Chondrocyte (in vitro differentiated cells): ENCODE results near the gene SLC38A7. TPM values are rescaled to one million over a fixed set of nuclear protein-coding genes. Genes with fewer than 3 reads are reported as not detected.

Source experiments
- DNase-seq: peaks from one replicate; pipeline ENCODE4 v3.0.0; 2021; ENCODE audit warnings: mixed read lengths, low spot score
- H3K27ac Mint-ChIP-seq: one replicate; pipeline ENCODE4 v1.8.0; 2021; ENCODE audit warnings: mild to moderate bottlenecking, moderate library complexity, mixed read lengths; ENCODE audit not compliant: unreplicated experiment
- H3K27me3 Mint-ChIP-seq: 2 replicates; pipeline ENCODE4 v1.8.0; 2021; ENCODE audit warnings: low read depth, mixed read lengths
- H3K36me3 Mint-ChIP-seq: 2 replicates; pipeline ENCODE4 v1.8.0; 2021; ENCODE audit warnings: low read depth, mixed read lengths
- H3K4me1 Mint-ChIP-seq: 2 replicates; pipeline ENCODE4 v1.8.0; 2021; ENCODE audit warnings: low read depth, mild to moderate bottlenecking, mixed read lengths
- H3K4me3 Mint-ChIP-seq: one replicate; pipeline ENCODE4 v1.8.0; 2021; ENCODE audit warnings: mild to moderate bottlenecking, moderate library complexity, mixed read lengths; ENCODE audit not compliant: unreplicated experiment
- H3K9me3 Mint-ChIP-seq: 2 replicates; pipeline ENCODE4 v1.8.0; 2021; ENCODE audit warnings: low read depth, mixed read lengths
- total RNA-seq: library from RNA; stranded (reverse); gene quantifications from 3 replicates; pipeline ENCODE4 v1.2.1, GENCODE V29; 2021
- TF ChIP-seq, protein P1 (sequence below): fragments of 200-600 bp; sonication (generic); IDR thresholded peaks from 2 replicates; pipeline ENCODE4 v1.5.0; 2021; ENCODE audit warnings: antibody characterized with exemption, mild to moderate bottlenecking, moderate library complexity

Gene SLC38A7
- total RNA-seq, 1 donor from 2014 or later = 45.1 TPM

DNA sequence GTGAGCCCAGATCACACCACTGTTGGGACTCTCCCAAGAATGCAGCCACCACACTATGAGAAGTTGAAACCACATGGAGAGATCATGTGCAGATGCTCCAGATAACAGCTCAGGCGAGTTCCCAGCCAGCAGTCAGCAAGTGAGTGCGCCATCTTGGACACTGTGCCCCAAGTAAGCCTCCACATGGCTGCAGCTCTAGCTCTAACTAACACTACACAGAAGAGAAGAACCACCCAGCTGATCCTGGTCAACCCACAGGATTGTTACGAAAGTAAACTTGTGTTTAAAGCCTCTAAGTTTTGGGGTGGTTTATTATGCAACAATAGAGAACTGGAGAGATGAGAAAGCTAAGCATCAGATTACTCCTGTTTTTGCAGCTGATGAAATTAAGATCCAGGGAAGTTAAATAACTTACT lies 25.8 kb downstream of the SLC38A7 start:
- H3K4me3 Mint-ChIP-seq = no peak overlapping the region
- TF ChIP-seq, protein P1, sequence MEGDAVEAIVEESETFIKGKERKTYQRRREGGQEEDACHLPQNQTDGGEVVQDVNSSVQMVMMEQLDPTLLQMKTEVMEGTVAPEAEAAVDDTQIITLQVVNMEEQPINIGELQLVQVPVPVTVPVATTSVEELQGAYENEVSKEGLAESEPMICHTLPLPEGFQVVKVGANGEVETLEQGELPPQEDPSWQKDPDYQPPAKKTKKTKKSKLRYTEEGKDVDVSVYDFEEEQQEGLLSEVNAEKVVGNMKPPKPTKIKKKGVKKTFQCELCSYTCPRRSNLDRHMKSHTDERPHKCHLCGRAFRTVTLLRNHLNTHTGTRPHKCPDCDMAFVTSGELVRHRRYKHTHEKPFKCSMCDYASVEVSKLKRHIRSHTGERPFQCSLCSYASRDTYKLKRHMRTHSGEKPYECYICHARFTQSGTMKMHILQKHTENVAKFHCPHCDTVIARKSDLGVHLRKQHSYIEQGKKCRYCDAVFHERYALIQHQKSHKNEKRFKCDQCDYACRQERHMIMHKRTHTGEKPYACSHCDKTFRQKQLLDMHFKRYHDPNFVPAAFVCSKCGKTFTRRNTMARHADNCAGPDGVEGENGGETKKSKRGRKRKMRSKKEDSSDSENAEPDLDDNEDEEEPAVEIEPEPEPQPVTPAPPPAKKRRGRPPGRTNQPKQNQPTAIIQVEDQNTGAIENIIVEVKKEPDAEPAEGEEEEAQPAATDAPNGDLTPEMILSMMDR = no peak
- no peak overlapping the region for H3K27ac Mint-ChIP-seq
- no peaks in the 10 kb centered on the region for H3K27me3 Mint-ChIP-seq
- peaks cover 4% of the 10 kb centered on the region for H3K4me1 Mint-ChIP-seq
- H3K9me3 Mint-ChIP-seq = no peaks in the 10 kb centered on the region
- no peak for DNase-seq
- no peaks in the 10 kb centered on the region for H3K36me3 Mint-ChIP-seq

DNA sequence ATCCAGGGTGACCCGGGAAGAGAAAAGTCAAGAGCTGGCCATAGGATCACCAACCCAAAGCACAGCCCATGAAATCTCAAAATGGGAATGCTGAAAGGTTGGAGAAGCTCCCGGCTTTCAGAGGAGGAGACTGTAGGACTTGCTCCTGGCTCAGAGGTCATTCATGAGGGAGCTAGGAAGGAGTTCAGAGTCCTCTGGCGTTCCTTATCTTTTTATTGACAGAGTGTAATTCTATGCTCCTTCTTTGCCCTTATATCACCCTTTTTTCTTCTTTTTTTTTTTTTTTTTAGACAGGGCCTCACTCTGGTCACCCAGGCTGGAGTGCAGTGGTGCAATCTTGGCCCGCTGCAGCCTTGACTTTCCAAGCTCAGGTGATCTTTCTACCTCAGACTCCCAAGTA lies 27.7 kb downstream of the SLC38A7 start:
- no peaks in the 10 kb centered on the region for H3K27me3 Mint-ChIP-seq
- no peak overlapping the region for H3K27ac Mint-ChIP-seq
- TF ChIP-seq, protein P1 = no peak
- H3K4me1 Mint-ChIP-seq = peaks cover 4% of the 10 kb centered on the region
- H3K9me3 Mint-ChIP-seq = no peaks in the 10 kb centered on the region
- no peak for DNase-seq
- no peak overlapping the region for H3K4me3 Mint-ChIP-seq
- H3K36me3 Mint-ChIP-seq = no peaks in the 10 kb centered on the region

DNA sequence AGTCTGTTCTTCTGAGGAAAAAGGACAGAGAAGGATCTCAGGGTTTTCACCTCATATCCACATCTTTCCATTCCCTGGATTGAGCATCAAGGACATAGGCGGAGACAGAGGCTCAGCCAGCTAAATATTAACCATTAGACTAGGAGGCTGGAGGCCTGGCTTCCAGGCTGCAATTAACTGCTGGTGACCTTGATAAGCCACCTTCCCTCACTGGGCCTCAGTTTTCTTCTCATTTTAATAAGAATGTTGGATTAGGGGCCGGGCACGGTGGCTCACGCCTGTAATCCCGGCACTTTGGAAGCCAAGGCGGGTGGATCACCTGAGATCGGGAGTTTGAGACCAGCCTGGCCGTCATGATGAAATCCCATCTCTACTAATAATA lies 29.4 kb downstream of the SLC38A7 start:
- Mint-ChIP-seq H3K9me3 (no peaks in the 10 kb centered on the region), H3K36me3 (no peaks in the 10 kb centered on the region), H3K27ac (no peak overlapping the region), H3K4me3 (no peak overlapping the region), H3K27me3 (no peaks in the 10 kb centered on the region), H3K4me1 (no peaks in the 10 kb centered on the region)
- TF ChIP-seq, protein P1 = no peak
- DNase-seq = no peak

DNA sequence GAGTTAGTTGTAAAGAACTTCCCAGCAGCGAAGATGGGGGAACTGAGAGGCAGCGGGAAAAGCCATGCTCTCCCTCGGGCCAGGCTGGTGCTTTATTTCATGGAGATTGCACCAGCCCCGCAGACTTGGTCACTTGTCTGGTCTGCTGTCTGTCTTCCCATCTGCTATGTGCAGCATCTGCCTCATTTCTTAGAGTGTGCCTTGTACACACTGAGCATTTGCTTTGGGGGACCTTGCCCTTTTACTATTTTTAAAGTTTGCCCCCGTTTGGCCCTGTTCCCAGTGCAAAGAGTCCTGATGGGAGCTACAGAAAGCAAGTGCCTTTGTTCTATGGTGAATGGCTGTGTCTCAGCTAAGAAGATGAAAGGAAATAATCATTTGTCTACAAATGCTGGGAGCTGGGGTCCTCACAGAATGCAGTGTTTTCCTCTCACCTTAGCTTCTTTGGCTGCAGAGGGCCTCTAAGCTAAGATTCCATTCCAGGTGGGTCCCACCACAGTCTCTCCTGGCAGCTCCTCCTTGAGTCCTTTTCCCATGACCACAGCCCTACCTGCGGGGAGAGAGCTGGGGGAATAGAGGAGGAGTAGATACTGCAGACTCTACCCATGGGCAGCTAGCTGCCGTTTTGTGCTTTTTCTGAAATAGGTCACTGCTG lies 29.9 kb downstream of the SLC38A7 start:
- no peaks in the 10 kb centered on the region for H3K27me3 Mint-ChIP-seq
- H3K36me3 Mint-ChIP-seq = no peaks in the 10 kb centered on the region
- H3K4me3 Mint-ChIP-seq = no peak overlapping the region
- no peaks in the 10 kb centered on the region for H3K4me1 Mint-ChIP-seq
- TF ChIP-seq, protein P1 = no peak
- no peaks in the 10 kb centered on the region for H3K9me3 Mint-ChIP-seq
- no peak for DNase-seq
- no peak overlapping the region for H3K27ac Mint-ChIP-seq

DNA sequence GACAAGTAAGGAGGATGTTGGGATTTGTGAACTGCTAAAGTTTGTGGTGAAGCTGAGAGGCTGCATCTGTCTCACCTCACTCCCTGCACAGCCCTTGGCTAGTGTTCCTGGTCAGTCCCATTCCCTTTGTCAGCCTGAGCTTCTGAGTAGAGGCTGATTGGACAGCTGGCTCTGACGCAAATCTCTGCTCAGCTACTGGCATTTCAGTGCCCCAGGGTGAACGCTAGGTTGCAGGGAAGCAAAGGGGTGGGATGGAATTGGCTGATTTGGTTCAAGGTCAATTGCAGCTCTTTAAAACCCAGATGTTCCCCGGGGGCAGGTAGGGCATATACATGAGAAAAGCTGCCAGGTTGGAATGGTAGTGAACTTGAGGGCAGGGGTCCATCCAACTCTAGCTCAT lies 31.8 kb downstream of the SLC38A7 start:
- Mint-ChIP-seq H3K4me1 (no peaks in the 10 kb centered on the region), H3K9me3 (no peaks in the 10 kb centered on the region), H3K36me3 (no peaks in the 10 kb centered on the region), H3K27me3 (no peaks in the 10 kb centered on the region), H3K4me3 (no peak overlapping the region), H3K27ac (no peak overlapping the region)
- no peak for DNase-seq
- TF ChIP-seq, protein P1 = no peak
